K562 (cell line): ENCODE data around the gene RGS9. TPM values are rescaled to one million over a fixed set of nuclear protein-coding genes. Genes with fewer than 3 reads are reported as not detected.

Experiments
- ATAC-seq: fragments of 200-7000 bp; cut with Tn5 transposase; 3 replicates; pipeline ENCODE4 v1.9.1; 2020; ENCODE audit warnings: moderate library complexity
- BruUV-seq: library from RNA; stranded (reverse); fragments of 400-500 nt; replicated peaks from 2 replicates; lab custom pipeline; 2021; lab: Mats Ljungman, UMichigan
- CTCF ChIA-PET: fragments of 300-600 bp; formaldehyde crosslinking; extraction: SDS; loops from one replicate; lab custom pipeline; 2021; ENCODE audit warnings: low intra/inter-chr PET ratio; lab: Yijun Ruan, JAX
- POLR2A ChIA-PET: fragments of 300-600, 350-650 bp; sonication (Branson Sonifier 250); formaldehyde crosslinking; extraction: SDS; loops from one replicate; lab custom pipeline; 2021; ENCODE audit warnings: antibody characterized with exemption, inconsistent platforms; lab: Yijun Ruan, JAX
- DNase-seq, 4 experiments: peaks; one replicate each; pipeline versions ENCODE4 v3.0.0 to v3.0.0-alpha.2; 2011 to 2018; ENCODE audit warnings: low spot score in 3 of 4, mixed read lengths in 3 of 4; ENCODE audit errors: extremely low read depth in 1 of 4
- FAIRE-seq: peaks from 2 replicates; lab custom pipeline; 2011; peaks lifted over from hg19 to GRCh38; lab: Jason Lieb, UNC
- H2AFZ ChIP-seq: 2 replicates; pipeline ENCODE4 v1.6.0; 2011; ENCODE audit warnings: low read depth, low read length, control low read depth, inconsistent platforms
- H3K27ac ChIP-seq: fragments of 200-600 bp; 3 replicates; pipeline ENCODE4 v1.8.0; 2011; ENCODE audit warnings: low read depth, mild to moderate bottlenecking, control low read depth, inconsistent platforms, low read length, moderate library complexity, mixed read lengths; ENCODE audit errors: extremely low read depth
- H3K27me3 ChIP-seq, 2 experiments: fragments of 300-600 bp in 1 of 2; 2 replicates in 1 of 2; 3 replicates in 1 of 2; pipeline versions ENCODE4 v1.6.0 to v1.8.0; 2011; ENCODE audit warnings: inconsistent platforms in 2 of 2, low read length in 2 of 2, mild to moderate bottlenecking in 1 of 2, mixed read lengths in 1 of 2, moderate library complexity in 1 of 2; ENCODE audit not compliant: control insufficient read depth in 2 of 2, insufficient read depth in 2 of 2
- H3K36me3 ChIP-seq: fragments of 300-600 bp; 3 replicates; pipeline ENCODE4 v1.8.0; 2011; ENCODE audit warnings: mild to moderate bottlenecking, low read length, inconsistent platforms; ENCODE audit not compliant: control insufficient read depth, insufficient read depth
- H3K4me1 ChIP-seq, 2 experiments: fragments of 200-600 bp in 1 of 2; replicated peaks in 1 of 2; 2 replicates in 1 of 2; 3 replicates in 1 of 2; pipeline versions ENCODE4 v1.5.1 to v1.8.0; 2011; ENCODE audit warnings: inconsistent platforms in 2 of 2, low read length in 2 of 2, mild to moderate bottlenecking in 1 of 2, mixed read lengths in 1 of 2, moderate library complexity in 1 of 2; ENCODE audit not compliant: control insufficient read depth in 2 of 2, insufficient read depth in 2 of 2
- H3K4me2 ChIP-seq: 2 replicates; pipeline ENCODE4 v1.6.1; 2011; ENCODE audit warnings: low read length, control low read depth, inconsistent platforms, mixed read lengths; ENCODE audit not compliant: insufficient read depth
- H3K4me3 ChIP-seq: fragments of 200-600 bp; sonication (generic), shearing (Covaris generic); 2 replicates; pipeline ENCODE4 v1.5.1; 2016; ENCODE audit warnings: control low read depth, inconsistent platforms
- H3K79me2 ChIP-seq: fragments of 200-600 bp; 3 replicates; pipeline ENCODE4 v1.8.0; 2011; ENCODE audit warnings: low read length, inconsistent platforms; ENCODE audit not compliant: control insufficient read depth, insufficient read depth
- H3K9ac ChIP-seq, 2 experiments: 2 replicates each; pipeline versions ENCODE4 v1.6.0 to v1.6.1; 2011; ENCODE audit warnings: low read depth in 2 of 2, low read length in 2 of 2, control low read depth in 1 of 2, inconsistent platforms in 1 of 2, mild to moderate bottlenecking in 1 of 2, mixed read lengths in 1 of 2; ENCODE audit not compliant: insufficient read depth in 1 of 2
- H3K9me1 ChIP-seq: one replicate; pipeline ENCODE4 v1.6.0; 2011; ENCODE audit warnings: inconsistent platforms, mild to moderate bottlenecking, low read length, moderate library complexity; ENCODE audit not compliant: control insufficient read depth, insufficient read depth
- H3K9me3 ChIP-seq: replicated peaks from 2 replicates; pipeline ENCODE4 v1.5.1; 2011; ENCODE audit warnings: low read depth, low read length, inconsistent platforms; ENCODE audit not compliant: control insufficient read depth, insufficient read depth
- H4K20me1 ChIP-seq: replicated peaks from 2 replicates; pipeline ENCODE4 v1.6.1; 2011; ENCODE audit warnings: low read length, inconsistent platforms, mixed read lengths; ENCODE audit not compliant: control insufficient read depth, insufficient read depth
- BHLHE40 ChIP-seq: IDR thresholded peaks from 2 replicates; pipeline ENCODE4 v1.6.1; 2011; ENCODE audit warnings: low read length, improper control_type of control experiment
- CTCF ChIP-seq, 3 experiments: IDR thresholded peaks in 2 of 3; conservative IDR thresholded peaks in 1 of 3; 2 replicates each; pipeline ENCODE4 v1.5.1; 2011 to 2012; ENCODE audit warnings: low read length in 3 of 3, mild to moderate bottlenecking in 3 of 3, control low read depth in 2 of 3, improper control_type of control experiment in 1 of 3, inconsistent platforms in 1 of 3, low read depth in 1 of 3, mixed read lengths in 1 of 3, moderate library complexity in 1 of 3; ENCODE audit not compliant: insufficient read depth in 2 of 3
- RBM17 ChIP-seq: fragments of 200-400 bp; formaldehyde crosslinking; IDR thresholded peaks from 2 replicates; pipeline ENCODE4 v1.6.1; 2017; ENCODE audit warnings: low read depth, mild to moderate bottlenecking, low read length, borderline replicate concordance
- USF2 ChIP-seq: sonication (generic); formaldehyde crosslinking; IDR thresholded peaks from 2 replicates; pipeline ENCODE4 v1.5.0; 2020; ENCODE audit warnings: missing genetic modification reagents
- ZNF583 ChIP-seq: fragments of 250-450 bp; sonication (Bioruptor Pico); IDR thresholded peaks from 2 replicates; pipeline ENCODE4 v1.4.0; 2020
- WGBS: fragments of 100-300 bp; shearing (Covaris generic); methylation state at CpG from one replicate; pipeline ENCODE4 v1.1.6; 2016; ENCODE audit warnings: low coverage, mixed read lengths; ENCODE audit not compliant: insufficient coverage; ENCODE audit errors: missing lambda C conversion rate; 5-methylcytosine and 5-hydroxymethylcytosine counted together
- in situ Hi-C: fragments of 300-500 bp; cut with MboI; formaldehyde crosslinking; loops from 4 replicates; pipeline ENCODE4 v1.15.0; 2018; ENCODE audit warnings: inconsistent platforms, mixed read lengths
- intact Hi-C: fragments of 100-400 bp; cut with micrococcal nuclease; formaldehyde crosslinking; loops from 2 replicates; pipeline ENCODE4 v1.14.2; 2022
- polyA plus RNA-seq, 8 experiments: library from polyadenylated mRNA; depleted of rRNA in 4 of 8; stranded (reverse) in 5 of 8; unstranded in 3 of 8; fragments of >200 nt; fragmentation: Nextera tagmentation in 2 of 8; fragmentation: Illumina TruSeq in 1 of 8; extraction: Ambion mirVana in 2 of 8; extraction: Trizol in 1 of 8; gene quantifications; 2 replicates each; pipeline versions ENCODE4 v1.2.1 to v1.2.3, GENCODE V29; 2011 to 2014; ENCODE audit warnings: inconsistent platforms in 1 of 8, missing spikeins in 1 of 8
- total RNA-seq, 7 experiments: library from RNA; depleted of rRNA in 6 of 7; stranded (reverse); fragments of >200 nt in 6 of 7; fragmentation: Illumina TruSeq in 2 of 7; extraction: Trizol in 2 of 7; gene quantifications; 2 replicates each; pipeline versions ENCODE4 v1.2.1 to v1.2.3, GENCODE V29; 2011 to 2021; ENCODE audit warnings: low replicate concordance in 1 of 7

RGS9 gene
- total and polyA plus RNA-seq, 9 of the 15 experiments (the other 6 are each of a cell fraction or from before 2014, with no cell fraction given) = 0.18 to 1.4 (median 0.55) TPM

DNA sequence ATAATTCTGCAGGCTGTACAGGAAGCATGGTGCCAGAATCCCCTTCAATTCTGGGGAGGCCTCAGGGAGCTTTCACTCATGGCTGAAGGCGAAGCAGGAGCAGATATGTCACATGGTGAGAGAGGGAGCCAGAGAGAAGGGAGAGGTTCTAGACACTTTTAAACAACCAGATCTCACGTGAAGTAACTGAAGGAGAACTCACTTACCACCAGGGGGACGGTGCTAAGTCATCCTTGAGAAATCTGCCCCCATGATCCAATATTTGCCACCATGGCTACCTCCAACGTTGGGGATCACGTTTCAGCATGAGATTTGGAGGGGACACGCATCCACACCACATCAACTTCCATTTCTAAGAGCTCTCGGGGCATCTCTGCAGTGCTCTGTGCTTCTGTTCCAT lies 43.2 kb upstream of the RGS9 start:
- TF ChIP-seq ZNF583 (no peak), CTCF (IDR thresholded peaks at IDR 0.05 in 2 of 3, conservative IDR thresholded peaks at IDR 0.05 in 1 of 3; ENCODE audit: insufficient read depth in 2 of 3, low read depth in 1 of 3, low read length in 3 of 3) (peak; percentile 16 to 27 (median 25); a peak in 3 of 6 replicates), USF2 (no peak), RBM17 (no peak), BHLHE40 (0 out of 2 replicates have a peak, but pooled peaks have one; percentile 31)
- H2AFZ ChIP-seq = no peak overlapping the region
- no peak overlapping the region for H3K4me2 ChIP-seq
- H3K9me3 ChIP-seq = no peaks in the 10 kb centered on the region
- H3K36me3 ChIP-seq = no peaks in the 10 kb centered on the region
- H3K27me3 ChIP-seq = peaks cover 0 to 9% of the 10 kb centered on the region in 2 experiments; a peak in 3 of 5 replicates
- in situ Hi-C loops (no loop called here), intact Hi-C loops (no loop called here)
- no peaks in the 10 kb centered on the region for H4K20me1 ChIP-seq
- H3K9ac ChIP-seq = no peak overlapping the region
- H3K79me2 ChIP-seq = no peaks in the 10 kb centered on the region
- H3K4me1 ChIP-seq = no peaks in the 10 kb centered on the region
- ATAC-seq (no peak), DNase-seq (no peak), FAIRE-seq (no peak)
- H3K9me1 ChIP-seq = no peaks in the 10 kb centered on the region
- BruUV-seq = no TSS peak
- ChIA-PET POLR2A (interaction anchor here (0.9 to 2.3 kb wide), 2 partner anchors 9 to 20 kb away, joined by 4 to 6 read pairs; no protein-coding TSS in a partner anchor), CTCF (no interaction called here)
- WGBS = 20% methylated on average over 7 of the region's 7 CpGs
- H3K4me3 ChIP-seq = no peak overlapping the region
- H3K27ac ChIP-seq = no peak overlapping the region
